ENCODE data around the gene FAM221B.

DNA sequence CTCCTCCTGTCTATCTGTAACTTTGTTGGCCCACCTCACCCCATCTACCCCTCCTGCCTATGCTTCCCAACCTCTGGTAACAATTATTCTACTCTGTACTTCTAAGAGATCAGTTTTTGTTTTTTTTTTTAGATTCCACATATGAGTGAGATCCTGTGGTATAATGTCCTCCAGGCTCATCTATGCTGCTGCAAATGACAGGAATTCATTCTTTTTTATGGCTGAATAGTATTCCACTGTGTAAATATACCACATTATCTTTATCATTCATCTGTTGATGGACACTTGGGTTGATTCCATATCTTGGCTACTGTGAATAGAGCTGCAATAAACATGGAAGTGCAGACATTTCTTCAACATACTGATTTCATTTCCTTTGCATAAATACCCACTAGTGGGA lies 45.1 kb downstream of the FAM221B start:
- TF ChIP-seq, protein P1, sequence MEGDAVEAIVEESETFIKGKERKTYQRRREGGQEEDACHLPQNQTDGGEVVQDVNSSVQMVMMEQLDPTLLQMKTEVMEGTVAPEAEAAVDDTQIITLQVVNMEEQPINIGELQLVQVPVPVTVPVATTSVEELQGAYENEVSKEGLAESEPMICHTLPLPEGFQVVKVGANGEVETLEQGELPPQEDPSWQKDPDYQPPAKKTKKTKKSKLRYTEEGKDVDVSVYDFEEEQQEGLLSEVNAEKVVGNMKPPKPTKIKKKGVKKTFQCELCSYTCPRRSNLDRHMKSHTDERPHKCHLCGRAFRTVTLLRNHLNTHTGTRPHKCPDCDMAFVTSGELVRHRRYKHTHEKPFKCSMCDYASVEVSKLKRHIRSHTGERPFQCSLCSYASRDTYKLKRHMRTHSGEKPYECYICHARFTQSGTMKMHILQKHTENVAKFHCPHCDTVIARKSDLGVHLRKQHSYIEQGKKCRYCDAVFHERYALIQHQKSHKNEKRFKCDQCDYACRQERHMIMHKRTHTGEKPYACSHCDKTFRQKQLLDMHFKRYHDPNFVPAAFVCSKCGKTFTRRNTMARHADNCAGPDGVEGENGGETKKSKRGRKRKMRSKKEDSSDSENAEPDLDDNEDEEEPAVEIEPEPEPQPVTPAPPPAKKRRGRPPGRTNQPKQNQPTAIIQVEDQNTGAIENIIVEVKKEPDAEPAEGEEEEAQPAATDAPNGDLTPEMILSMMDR (IDR thresholded peaks at IDR 0.05) = no peak
- no peak for TF ChIP-seq EP300 (IDR thresholded peaks at IDR 0.05)
- no peak for TF ChIP-seq POLR2A (IDR thresholded peaks at IDR 0.05)
